GM23338 (cell line): ENCODE measurements around the gene GPR32. TPM values are rescaled to one million over a fixed set of nuclear protein-coding genes. Genes with fewer than 3 reads are reported as not detected.

Source experiments
- ATAC-seq: fragments of 200-7000 bp; cut with Tn5 transposase; 3 replicates; pipeline ENCODE4 v1.9.1; 2020
- DNase-seq: peaks from one replicate; pipeline ENCODE4 v3.0.0-alpha.2; 2015; ENCODE audit warnings: low spot score
- H2AFZ ChIP-seq: fragments of 200-600 bp; sonication (generic); 2 replicates; pipeline ENCODE4 v1.8.0; 2016; ENCODE audit warnings: antibody characterized with exemption, mild to moderate bottlenecking, moderate library complexity
- H3F3A ChIP-seq: fragments of 200-600 bp; sonication (generic); replicated peaks from 2 replicates; pipeline ENCODE4 v1.8.0; 2017; ENCODE audit warnings: antibody characterized with exemption, mixed run types, low read depth
- H3K27ac ChIP-seq: fragments of 200-600 bp; sonication (generic); 2 replicates; pipeline ENCODE4 v1.6.1; 2016; ENCODE audit warnings: low read depth
- H3K27me3 ChIP-seq: fragments of 200-600 bp; sonication (generic); 2 replicates; pipeline ENCODE4 v1.8.0; 2016; ENCODE audit warnings: mild to moderate bottlenecking, mixed run types, moderate library complexity; ENCODE audit not compliant: insufficient read depth
- H3K36me3 ChIP-seq: fragments of 200-600 bp; sonication (generic); 2 replicates; pipeline ENCODE4 v1.8.0; 2016; ENCODE audit warnings: mild to moderate bottlenecking; ENCODE audit not compliant: insufficient read depth
- H3K4me1 ChIP-seq: fragments of 200-600 bp; sonication (generic); 2 replicates; pipeline ENCODE4 v1.8.0; 2016; ENCODE audit warnings: mild to moderate bottlenecking, moderate library complexity; ENCODE audit not compliant: insufficient read depth
- H3K4me2 ChIP-seq: fragments of 200-600 bp; sonication (generic); 2 replicates; pipeline ENCODE4 v1.7.1; 2017; ENCODE audit warnings: mixed run types
- H3K4me3 ChIP-seq: fragments of 200-600 bp; sonication (generic); 2 replicates; pipeline ENCODE4 v1.6.1; 2016; ENCODE audit warnings: mixed run types
- H3K79me2 ChIP-seq: fragments of 200-600 bp; sonication (generic); replicated peaks from 2 replicates; pipeline ENCODE4 v1.8.0; 2017; ENCODE audit warnings: mild to moderate bottlenecking; ENCODE audit not compliant: insufficient read depth
- H3K9me2 ChIP-seq: fragments of 200-600 bp; sonication (generic); 2 replicates; pipeline ENCODE4 v1.8.0; 2017; ENCODE audit not compliant: insufficient read depth
- H4K20me1 ChIP-seq: fragments of 200-600 bp; sonication (generic); replicated peaks from 2 replicates; pipeline ENCODE4 v1.8.0; 2017; ENCODE audit warnings: mild to moderate bottlenecking; ENCODE audit not compliant: insufficient read depth
- H3K27ac Mint-ChIP-seq: 2 replicates; pipeline ENCODE4 v1.8.0; 2020; ENCODE audit warnings: inconsistent platforms, mild to moderate bottlenecking, moderate library complexity, mixed read lengths
- H3K27me3 Mint-ChIP-seq: 3 replicates; pipeline ENCODE4 v1.8.0; 2022; ENCODE audit warnings: low read depth, mild to moderate bottlenecking, moderate library complexity, mixed read lengths, inconsistent platforms; ENCODE audit not compliant: insufficient read depth, poor library complexity
- H3K36me3 Mint-ChIP-seq: 3 replicates; pipeline ENCODE4 v1.8.0; 2021; ENCODE audit warnings: low read depth, mild to moderate bottlenecking, inconsistent platforms, moderate library complexity, mixed read lengths
- H3K4me1 Mint-ChIP-seq: 3 replicates; pipeline ENCODE4 v1.8.0; 2020; ENCODE audit warnings: mild to moderate bottlenecking, inconsistent platforms, mixed read lengths
- H3K4me3 Mint-ChIP-seq: 3 replicates; pipeline ENCODE4 v1.8.0; 2021; ENCODE audit warnings: moderate library complexity, mild to moderate bottlenecking, inconsistent platforms, mixed read lengths
- H3K9me3 Mint-ChIP-seq: 3 replicates; pipeline ENCODE4 v1.8.0; 2020; ENCODE audit warnings: moderate library complexity, mild to moderate bottlenecking, inconsistent platforms, mixed read lengths
- EZH2 ChIP-seq: fragments of 200-600 bp; sonication (generic); IDR thresholded peaks from one replicate; pipeline ENCODE4 v1.8.0; 2017; ENCODE audit warnings: antibody characterized with exemption, mild to moderate bottlenecking, low read depth; ENCODE audit not compliant: unreplicated experiment
- NANOG ChIP-seq: IDR thresholded peaks from 2 replicates; pipeline ENCODE4 v1.6.1; 2016; ENCODE audit warnings: antibody characterized with exemption, borderline replicate concordance
- ZNF331 ChIP-seq: fragments of 250-450 bp; sonication (Bioruptor Pico); IDR thresholded peaks from 2 replicates; pipeline ENCODE4 v1.5.0; 2020; ENCODE audit warnings: low read depth, mild to moderate bottlenecking, moderate library complexity
- polyA plus RNA-seq: library from polyadenylated mRNA; unstranded; fragments of >200 nt; fragmentation: Nextera tagmentation; extraction: Ambion mirVana; gene quantifications from 2 replicates; pipeline ENCODE4 v1.2.1, GENCODE V29; 2016
- total RNA-seq: library from RNA; depleted of rRNA; stranded (reverse); fragments of >200 nt; shearing (Covaris generic); gene quantifications from 2 replicates; pipeline ENCODE4 v1.2.3, GENCODE V29; 2014
- TF ChIP-seq, protein P1 (sequence below): IDR thresholded peaks from one replicate; pipeline ENCODE4 v1.6.1; 2018; ENCODE audit warnings: antibody characterized with exemption; ENCODE audit not compliant: unreplicated experiment
- TF ChIP-seq, protein P2 (sequence below): IDR thresholded peaks from 2 replicates; pipeline ENCODE4 v1.6.1; 2016; ENCODE audit warnings: antibody characterized with exemption
- TF ChIP-seq, protein P3 (sequence below): fragments of 250-450 bp; sonication (Bioruptor Pico); IDR thresholded peaks from 2 replicates; pipeline ENCODE4 v1.5.0; 2020; ENCODE audit warnings: mild to moderate bottlenecking, moderate library complexity

GPR32 gene
- total and polyA plus RNA-seq, 2 experiments from 2014 or later, result not detected

DNA sequence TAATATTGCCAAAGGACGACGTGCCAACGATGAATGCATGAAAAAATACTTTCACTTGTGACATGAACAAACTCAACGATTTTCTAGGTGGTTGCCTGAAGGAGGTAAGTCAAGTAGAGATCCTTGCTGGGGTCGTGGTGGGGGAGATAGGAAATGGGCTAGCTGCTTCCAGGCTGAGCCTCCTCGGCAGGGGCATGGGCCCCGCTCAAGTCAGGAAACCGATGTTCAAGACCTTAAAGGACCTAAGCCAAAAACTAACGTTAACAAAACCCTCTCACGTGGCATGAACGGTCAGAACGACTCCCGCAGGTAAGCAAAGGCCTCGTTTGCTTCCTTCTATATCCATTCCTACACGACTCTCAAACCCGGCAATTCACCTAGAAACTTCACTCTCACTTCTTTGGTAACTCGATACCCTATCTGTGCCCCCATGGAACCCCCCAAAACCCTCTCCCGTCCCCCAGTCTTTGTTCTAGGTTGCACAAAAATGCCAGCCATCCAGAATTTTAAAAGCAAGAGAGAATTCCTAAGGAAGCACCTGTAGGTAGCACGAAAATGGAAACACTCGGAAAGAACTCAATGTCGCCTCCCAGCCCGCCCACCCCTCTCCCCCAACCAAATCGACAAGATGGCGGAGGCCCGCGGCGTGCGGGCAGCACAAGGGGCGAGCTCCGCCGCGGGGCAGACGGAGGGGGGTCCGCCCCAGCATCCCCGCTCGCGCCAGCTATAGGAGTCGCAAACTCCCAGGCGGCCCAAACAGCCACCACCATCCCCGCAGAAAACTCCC lies 33.6 kb downstream of the GPR32 start:
- H3K36me3 ChIP-seq, result peaks cover 23% of the 10 kb centered on the region
- Mint-ChIP-seq H3K36me3 (peaks cover 56% of the 10 kb centered on the region), H3K27me3 (peaks cover 18% of the 10 kb centered on the region), H3K4me1 (peaks cover 21% of the 10 kb centered on the region), H3K27ac (peak overlapping the region; percentile 100), H3K9me3 (peaks cover 9% of the 10 kb centered on the region; the same call in 2 of the 3 replicates), H3K4me3 (peak overlapping the region; percentile 98)
- H3K79me2 ChIP-seq, result peaks cover 52% of the 10 kb centered on the region
- DNase-seq (peak; percentile 65), ATAC-seq (peak; percentile 54)
- H3K4me3 ChIP-seq, result peak overlapping the region; percentile 85
- peak overlapping the region; percentile 99 for H3K4me2 ChIP-seq
- peaks cover 48% of the 10 kb centered on the region for H4K20me1 ChIP-seq
- H2AFZ ChIP-seq, result no peak overlapping the region
- H3K9me2 ChIP-seq, result no peaks in the 10 kb centered on the region
- peaks cover 10% of the 10 kb centered on the region; the same call in 1 of the 2 replicates for H3K4me1 ChIP-seq
- TF ChIP-seq, protein P1, sequence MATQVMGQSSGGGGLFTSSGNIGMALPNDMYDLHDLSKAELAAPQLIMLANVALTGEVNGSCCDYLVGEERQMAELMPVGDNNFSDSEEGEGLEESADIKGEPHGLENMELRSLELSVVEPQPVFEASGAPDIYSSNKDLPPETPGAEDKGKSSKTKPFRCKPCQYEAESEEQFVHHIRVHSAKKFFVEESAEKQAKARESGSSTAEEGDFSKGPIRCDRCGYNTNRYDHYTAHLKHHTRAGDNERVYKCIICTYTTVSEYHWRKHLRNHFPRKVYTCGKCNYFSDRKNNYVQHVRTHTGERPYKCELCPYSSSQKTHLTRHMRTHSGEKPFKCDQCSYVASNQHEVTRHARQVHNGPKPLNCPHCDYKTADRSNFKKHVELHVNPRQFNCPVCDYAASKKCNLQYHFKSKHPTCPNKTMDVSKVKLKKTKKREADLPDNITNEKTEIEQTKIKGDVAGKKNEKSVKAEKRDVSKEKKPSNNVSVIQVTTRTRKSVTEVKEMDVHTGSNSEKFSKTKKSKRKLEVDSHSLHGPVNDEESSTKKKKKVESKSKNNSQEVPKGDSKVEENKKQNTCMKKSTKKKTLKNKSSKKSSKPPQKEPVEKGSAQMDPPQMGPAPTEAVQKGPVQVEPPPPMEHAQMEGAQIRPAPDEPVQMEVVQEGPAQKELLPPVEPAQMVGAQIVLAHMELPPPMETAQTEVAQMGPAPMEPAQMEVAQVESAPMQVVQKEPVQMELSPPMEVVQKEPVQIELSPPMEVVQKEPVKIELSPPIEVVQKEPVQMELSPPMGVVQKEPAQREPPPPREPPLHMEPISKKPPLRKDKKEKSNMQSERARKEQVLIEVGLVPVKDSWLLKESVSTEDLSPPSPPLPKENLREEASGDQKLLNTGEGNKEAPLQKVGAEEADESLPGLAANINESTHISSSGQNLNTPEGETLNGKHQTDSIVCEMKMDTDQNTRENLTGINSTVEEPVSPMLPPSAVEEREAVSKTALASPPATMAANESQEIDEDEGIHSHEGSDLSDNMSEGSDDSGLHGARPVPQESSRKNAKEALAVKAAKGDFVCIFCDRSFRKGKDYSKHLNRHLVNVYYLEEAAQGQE, result no peak
- H3K27ac ChIP-seq, result peak overlapping the region; percentile 97
- 0 out of 2 replicates have a peak, but pooled peaks cover under 1% of the 10 kb centered on the region for H3K27me3 ChIP-seq
- H3F3A ChIP-seq, result peaks cover 34% of the 10 kb centered on the region

DNA sequence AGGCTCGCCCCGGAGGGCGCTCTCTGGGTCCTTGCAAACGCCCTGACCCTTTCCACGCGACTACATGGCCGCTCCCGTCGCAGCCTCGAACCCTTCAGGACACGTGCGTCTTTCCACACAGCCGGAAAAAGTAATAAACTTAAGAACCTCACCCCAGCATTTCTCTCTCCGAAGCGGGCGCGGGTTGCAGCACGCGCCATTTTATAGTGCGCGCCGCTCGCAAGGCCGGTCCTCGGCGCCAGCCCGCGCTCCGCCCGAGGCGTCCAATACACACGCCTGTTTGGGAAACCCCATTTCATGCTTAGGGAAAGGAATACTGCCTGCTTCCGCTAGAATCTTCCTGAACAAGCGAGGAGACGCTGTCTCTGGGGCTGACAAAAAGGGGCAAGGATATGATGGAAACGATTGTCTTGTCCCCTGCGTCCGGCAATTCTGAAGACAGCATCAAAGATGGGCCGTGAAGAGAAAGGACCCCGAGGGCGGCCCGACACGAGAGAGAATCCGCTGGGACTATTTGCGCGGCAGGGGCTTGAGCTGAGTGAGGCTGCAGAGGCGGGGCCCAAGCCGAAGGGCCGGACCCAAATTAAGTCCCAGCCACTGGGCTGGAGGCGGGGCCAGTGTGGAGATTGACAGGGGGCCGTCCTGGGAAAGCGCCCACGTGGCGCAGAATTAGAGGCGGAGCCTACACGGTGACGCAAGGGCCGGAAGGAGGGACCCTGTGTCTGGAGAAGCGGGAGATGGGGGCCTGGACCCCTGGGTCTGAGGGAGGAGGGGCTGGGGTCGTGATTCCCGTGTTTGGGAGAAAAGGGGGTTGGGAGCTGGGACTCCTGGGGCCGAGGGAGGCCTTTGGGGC lies 34.4 kb downstream of the GPR32 start:
- peaks cover 40% of the 10 kb centered on the region for H4K20me1 ChIP-seq
- peak overlapping the region; percentile 97 for H3K27ac ChIP-seq
- H3K79me2 ChIP-seq, result peaks cover 46% of the 10 kb centered on the region
- peaks cover 29% of the 10 kb centered on the region for H3F3A ChIP-seq
- peak overlapping the region; percentile 100 for H3K27ac Mint-ChIP-seq
- peaks cover 10% of the 10 kb centered on the region; the same call in 1 of the 2 replicates for H3K4me1 ChIP-seq
- ATAC-seq, result peak; percentile 92
- H2AFZ ChIP-seq, result no peak overlapping the region
- peak overlapping the region; percentile 85 for H3K4me3 ChIP-seq
- H3K9me3 Mint-ChIP-seq, result peaks cover 9% of the 10 kb centered on the region
- H3K9me2 ChIP-seq, result 0 out of 2 replicates have a peak, but pooled peaks cover under 1% of the 10 kb centered on the region
- peak; percentile 99 for DNase-seq
- peaks cover 18% of the 10 kb centered on the region for H3K27me3 Mint-ChIP-seq
- H3K36me3 ChIP-seq, result peaks cover 21% of the 10 kb centered on the region
- peak overlapping the region; percentile 98 for H3K4me3 Mint-ChIP-seq
- peaks cover 5% of the 10 kb centered on the region; the same call in 1 of the 2 replicates for H3K27me3 ChIP-seq
- peak overlapping the region; percentile 99 for H3K4me2 ChIP-seq
- peaks cover 21% of the 10 kb centered on the region for H3K4me1 Mint-ChIP-seq
- H3K36me3 Mint-ChIP-seq, result peaks cover 48% of the 10 kb centered on the region
- no peak for TF ChIP-seq NANOG
- no peak for TF ChIP-seq EZH2
- TF ChIP-seq, protein P2, sequence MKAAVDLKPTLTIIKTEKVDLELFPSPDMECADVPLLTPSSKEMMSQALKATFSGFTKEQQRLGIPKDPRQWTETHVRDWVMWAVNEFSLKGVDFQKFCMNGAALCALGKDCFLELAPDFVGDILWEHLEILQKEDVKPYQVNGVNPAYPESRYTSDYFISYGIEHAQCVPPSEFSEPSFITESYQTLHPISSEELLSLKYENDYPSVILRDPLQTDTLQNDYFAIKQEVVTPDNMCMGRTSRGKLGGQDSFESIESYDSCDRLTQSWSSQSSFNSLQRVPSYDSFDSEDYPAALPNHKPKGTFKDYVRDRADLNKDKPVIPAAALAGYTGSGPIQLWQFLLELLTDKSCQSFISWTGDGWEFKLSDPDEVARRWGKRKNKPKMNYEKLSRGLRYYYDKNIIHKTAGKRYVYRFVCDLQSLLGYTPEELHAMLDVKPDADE, result peak; percentile 54
- no peak for TF ChIP-seq ZNF331 (CRISPR knock-in tag)
- TF ChIP-seq, protein P3, sequence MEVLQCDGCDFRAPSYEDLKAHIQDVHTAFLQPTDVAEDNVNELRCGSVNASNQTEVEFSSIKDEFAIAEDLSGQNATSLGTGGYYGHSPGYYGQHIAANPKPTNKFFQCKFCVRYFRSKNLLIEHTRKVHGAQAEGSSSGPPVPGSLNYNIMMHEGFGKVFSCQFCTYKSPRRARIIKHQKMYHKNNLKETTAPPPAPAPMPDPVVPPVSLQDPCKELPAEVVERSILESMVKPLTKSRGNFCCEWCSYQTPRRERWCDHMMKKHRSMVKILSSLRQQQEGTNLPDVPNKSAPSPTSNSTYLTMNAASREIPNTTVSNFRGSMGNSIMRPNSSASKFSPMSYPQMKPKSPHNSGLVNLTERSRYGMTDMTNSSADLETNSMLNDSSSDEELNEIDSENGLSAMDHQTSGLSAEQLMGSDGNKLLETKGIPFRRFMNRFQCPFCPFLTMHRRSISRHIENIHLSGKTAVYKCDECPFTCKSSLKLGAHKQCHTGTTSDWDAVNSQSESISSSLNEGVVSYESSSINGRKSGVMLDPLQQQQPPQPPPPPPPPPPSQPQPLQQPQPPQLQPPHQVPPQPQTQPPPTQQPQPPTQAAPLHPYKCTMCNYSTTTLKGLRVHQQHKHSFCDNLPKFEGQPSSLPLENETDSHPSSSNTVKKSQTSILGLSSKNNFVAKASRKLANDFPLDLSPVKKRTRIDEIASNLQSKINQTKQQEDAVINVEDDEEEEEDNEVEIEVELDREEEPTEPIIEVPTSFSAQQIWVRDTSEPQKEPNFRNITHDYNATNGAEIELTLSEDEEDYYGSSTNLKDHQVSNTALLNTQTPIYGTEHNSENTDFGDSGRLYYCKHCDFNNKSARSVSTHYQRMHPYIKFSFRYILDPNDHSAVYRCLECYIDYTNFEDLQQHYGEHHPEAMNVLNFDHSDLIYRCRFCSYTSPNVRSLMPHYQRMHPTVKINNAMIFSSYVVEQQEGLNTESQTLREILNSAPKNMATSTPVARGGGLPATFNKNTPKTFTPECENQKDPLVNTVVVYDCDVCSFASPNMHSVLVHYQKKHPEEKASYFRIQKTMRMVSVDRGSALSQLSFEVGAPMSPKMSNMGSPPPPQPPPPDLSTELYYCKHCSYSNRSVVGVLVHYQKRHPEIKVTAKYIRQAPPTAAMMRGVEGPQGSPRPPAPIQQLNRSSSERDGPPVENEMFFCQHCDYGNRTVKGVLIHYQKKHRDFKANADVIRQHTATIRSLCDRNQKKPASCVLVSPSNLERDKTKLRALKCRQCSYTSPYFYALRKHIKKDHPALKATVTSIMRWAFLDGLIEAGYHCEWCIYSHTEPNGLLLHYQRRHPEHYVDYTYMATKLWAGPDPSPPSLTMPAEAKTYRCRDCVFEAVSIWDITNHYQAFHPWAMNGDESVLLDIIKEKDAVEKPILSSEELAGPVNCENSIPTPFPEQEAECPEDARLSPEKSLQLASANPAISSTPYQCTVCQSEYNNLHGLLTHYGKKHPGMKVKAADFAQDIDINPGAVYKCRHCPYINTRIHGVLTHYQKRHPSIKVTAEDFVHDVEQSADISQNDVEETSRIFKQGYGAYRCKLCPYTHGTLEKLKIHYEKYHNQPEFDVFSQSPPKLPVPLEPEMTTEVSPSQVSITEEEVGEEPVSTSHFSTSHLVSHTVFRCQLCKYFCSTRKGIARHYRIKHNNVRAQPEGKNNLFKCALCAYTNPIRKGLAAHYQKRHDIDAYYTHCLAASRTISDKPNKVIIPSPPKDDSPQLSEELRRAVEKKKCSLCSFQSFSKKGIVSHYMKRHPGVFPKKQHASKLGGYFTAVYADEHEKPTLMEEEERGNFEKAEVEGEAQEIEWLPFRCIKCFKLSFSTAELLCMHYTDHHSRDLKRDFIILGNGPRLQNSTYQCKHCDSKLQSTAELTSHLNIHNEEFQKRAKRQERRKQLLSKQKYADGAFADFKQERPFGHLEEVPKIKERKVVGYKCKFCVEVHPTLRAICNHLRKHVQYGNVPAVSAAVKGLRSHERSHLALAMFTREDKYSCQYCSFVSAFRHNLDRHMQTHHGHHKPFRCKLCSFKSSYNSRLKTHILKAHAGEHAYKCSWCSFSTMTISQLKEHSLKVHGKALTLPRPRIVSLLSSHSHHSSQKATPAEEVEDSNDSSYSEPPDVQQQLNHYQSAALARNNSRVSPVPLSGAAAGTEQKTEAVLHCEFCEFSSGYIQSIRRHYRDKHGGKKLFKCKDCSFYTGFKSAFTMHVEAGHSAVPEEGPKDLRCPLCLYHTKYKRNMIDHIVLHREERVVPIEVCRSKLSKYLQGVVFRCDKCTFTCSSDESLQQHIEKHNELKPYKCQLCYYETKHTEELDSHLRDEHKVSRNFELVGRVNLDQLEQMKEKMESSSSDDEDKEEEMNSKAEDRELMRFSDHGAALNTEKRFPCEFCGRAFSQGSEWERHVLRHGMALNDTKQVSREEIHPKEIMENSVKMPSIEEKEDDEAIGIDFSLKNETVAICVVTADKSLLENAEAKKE (CRISPR knock-in tag), result no peak
